ENCODE results near the gene FBXL17. TPM values are rescaled to one million over a fixed set of nuclear protein-coding genes. Genes with fewer than 3 reads are reported as not detected.

FBXL17 gene
- total RNA-seq, 1 experiment from 2014 or later, result 5.3 TPM

- H3K27me3 Mint-ChIP-seq (ENCODE audit: low read depth), result no peaks in the 10 kb centered on the region
- Histone ChIP-seq H3K9me3 (ENCODE audit: control insufficient read depth, low read depth, low read length) (no peaks in the 10 kb centered on the region), H2BK20ac (ENCODE audit: low read depth, low read length, poor library complexity, severe bottlenecking) (no peak overlapping the region), H3K79me2 (ENCODE audit: insufficient read depth, low read length) (no peaks in the 10 kb centered on the region), H3K56ac (ENCODE audit: insufficient read length, low read depth, low read length) (no peak overlapping the region), H3K18ac (ENCODE audit: insufficient read length, low read depth, low read length) (no peak overlapping the region), H4K5ac (ENCODE audit: insufficient read length, low read depth, low read length) (no peak overlapping the region), H3K27ac (ENCODE audit: insufficient read length, low read depth, low read length) (no peak overlapping the region), H2BK12ac (ENCODE audit: insufficient read length, low read depth, low read length) (no peak overlapping the region), H3K79me1 (ENCODE audit: insufficient read depth, low read depth, low read length, poor library complexity, severe bottlenecking) (no peaks in the 10 kb centered on the region), H3K4ac (ENCODE audit: low read depth, low read length) (no peak overlapping the region), H3K9ac (ENCODE audit: extremely low read depth, insufficient read length, low read length) (no peak overlapping the region), H2BK5ac (ENCODE audit: insufficient read length, low read length) (no peak overlapping the region), H2BK15ac (ENCODE audit: low read depth, low read length) (no peak overlapping the region), H3K23ac (ENCODE audit: insufficient read length, low read depth, low read length) (no peak overlapping the region), H3K23me2 (ENCODE audit: insufficient read length, low read depth, low read length, poor library complexity, severe bottlenecking) (no peaks in the 10 kb centered on the region), H3K14ac (ENCODE audit: insufficient read depth, low read length) (no peak overlapping the region), H2AK5ac (ENCODE audit: insufficient read length, low read length) (no peak overlapping the region), H3T11ph (ENCODE audit: low read length) (no peak overlapping the region), H4K91ac (ENCODE audit: insufficient read length, low read depth, low read length) (no peak overlapping the region), H3K4me2 (ENCODE audit: insufficient read depth, insufficient read length, low read length) (no peak overlapping the region), H2AFZ (ENCODE audit: low read length) (no peak overlapping the region), H3K27me3 (ENCODE audit: insufficient read depth, low read length) (no peaks in the 10 kb centered on the region), H3K4me1 (ENCODE audit: insufficient read depth, low read length) (peaks cover 3% of the 10 kb centered on the region; the same call in 1 of the 2 replicates), H4K8ac (replicated peaks; ENCODE audit: insufficient read length, low read depth, low read length) (no peak overlapping the region), H4K20me1 (ENCODE audit: control insufficient read depth, insufficient read depth, insufficient read length) (no peaks in the 10 kb centered on the region), H2BK120ac (ENCODE audit: low read depth, low read length, poor library complexity, severe bottlenecking) (no peak overlapping the region)
- no peak for TF ChIP-seq CTCF (conservative IDR thresholded peaks at IDR 0.05)
- H3K9me3 Mint-ChIP-seq, result no peaks in the 10 kb centered on the region
- H3K36me3 Mint-ChIP-seq (ENCODE audit: insufficient read depth in 1 of 3, low read depth in 3 of 3), result no peaks in the 10 kb centered on the region
- no CpG with 5 or more reads among the region's 3 CpGs for WGBS (ENCODE audit: extremely low coverage, insufficient read length, low lambda C conversion rate)
- peaks cover 3 to 7% of the 10 kb centered on the region in 2 experiments; a peak in 3 of 4 replicates for H3K4me1 Mint-ChIP-seq
- DNase-seq, result no peak
- H3K4me3 Mint-ChIP-seq, result no peak overlapping the region
- H3K27ac Mint-ChIP-seq, result no peak overlapping the region; a peak in 1 of 7 replicates
Observed at GRCh38 chr5:107840161-107840560, 541.7 kb downstream of the FBXL17 start.
